ENCODE measurements around the gene RHOBTB1.
A peak's percentile ranks its signal among the peaks of the same experiment; 100 is the strongest.

Gene RHOBTB1

GRCh38 chr10:60964257-60965235, 20.6 kb upstream of the RHOBTB1 start:
- peak; percentile 60 for DNase-seq (ENCODE audit: low spot score)

- DNase-seq (ENCODE audit: low spot score), result no peak
These were observed 19.7 kb upstream of the RHOBTB1 start for GRCh38 chr10:60963441-60964256.

- DNase-seq (ENCODE audit: low spot score), result no peak
These were observed 19.0 kb upstream of the RHOBTB1 start for GRCh38 chr10:60962946-60963345.

- no peak for DNase-seq (ENCODE audit: low spot score)
These were observed 16.9 kb upstream of the RHOBTB1 start for GRCh38 chr10:60960913-60961312.

GRCh38 chr10:60960031-60960430, 16.0 kb upstream of the RHOBTB1 start:
- DNase-seq (ENCODE audit: low spot score), result no peak

GRCh38 chr10:60958892-60959601, 15.1 kb upstream of the RHOBTB1 start:
- DNase-seq (ENCODE audit: low spot score), result no peak

GRCh38 chr10:60957667-60958221, 13.8 kb upstream of the RHOBTB1 start:
- no peak for DNase-seq (ENCODE audit: low spot score)

GRCh38 chr10:60955957-60956425, 12.0 kb upstream of the RHOBTB1 start:
- DNase-seq (ENCODE audit: low spot score), result no peak

- DNase-seq (ENCODE audit: low spot score), result no peak
These were observed 11.3 kb upstream of the RHOBTB1 start for GRCh38 chr10:60955316-60955715.

GRCh38 chr10:60954035-60954434, 10.1 kb upstream of the RHOBTB1 start:
- DNase-seq (ENCODE audit: low spot score), result no peak

GRCh38 chr10:60953420-60953819, 9.4 kb upstream of the RHOBTB1 start:
- DNase-seq (ENCODE audit: low spot score), result no peak

GRCh38 chr10:60952846-60953220, 8.8 kb upstream of the RHOBTB1 start:
- DNase-seq (ENCODE audit: low spot score), result no peak

GRCh38 chr10:60952067-60952845, 8.3 kb upstream of the RHOBTB1 start:
- no peak for DNase-seq (ENCODE audit: low spot score)

GRCh38 chr10:60951272-60951724, 7.3 kb upstream of the RHOBTB1 start:
- DNase-seq (ENCODE audit: low spot score), result no peak

GRCh38 chr10:60950300-60950699, 6.3 kb upstream of the RHOBTB1 start:
- no peak for DNase-seq (ENCODE audit: low spot score)

GRCh38 chr10:60948851-60949250, 4.9 kb upstream of the RHOBTB1 start:
- DNase-seq (ENCODE audit: low spot score), result no peak

GRCh38 chr10:60944910-60945297, 919 bp upstream of the RHOBTB1 start:
- no peak for DNase-seq (ENCODE audit: low spot score)

GRCh38 chr10:60943316-60944057, 498 bp downstream of the RHOBTB1 start:
- peak; percentile 77 for DNase-seq (ENCODE audit: low spot score)

- DNase-seq (ENCODE audit: low spot score), result no peak
These were observed 1.1 kb downstream of the RHOBTB1 start for GRCh38 chr10:60942788-60943315.
